SK-N-DZ (cell line): ENCODE measurements around the gene PYCARD.
"Not testable (repeated sequence)": the region's sequence is repeated elsewhere in the genome, so short reads cannot be mapped to it uniquely, and the experiment has no call there.

Experiments used
- DNase-seq: peaks from one replicate; pipeline ENCODE4 v3.0.0-alpha.2; 2015; ENCODE audit warnings: low spot score

Gene PYCARD

DNA sequence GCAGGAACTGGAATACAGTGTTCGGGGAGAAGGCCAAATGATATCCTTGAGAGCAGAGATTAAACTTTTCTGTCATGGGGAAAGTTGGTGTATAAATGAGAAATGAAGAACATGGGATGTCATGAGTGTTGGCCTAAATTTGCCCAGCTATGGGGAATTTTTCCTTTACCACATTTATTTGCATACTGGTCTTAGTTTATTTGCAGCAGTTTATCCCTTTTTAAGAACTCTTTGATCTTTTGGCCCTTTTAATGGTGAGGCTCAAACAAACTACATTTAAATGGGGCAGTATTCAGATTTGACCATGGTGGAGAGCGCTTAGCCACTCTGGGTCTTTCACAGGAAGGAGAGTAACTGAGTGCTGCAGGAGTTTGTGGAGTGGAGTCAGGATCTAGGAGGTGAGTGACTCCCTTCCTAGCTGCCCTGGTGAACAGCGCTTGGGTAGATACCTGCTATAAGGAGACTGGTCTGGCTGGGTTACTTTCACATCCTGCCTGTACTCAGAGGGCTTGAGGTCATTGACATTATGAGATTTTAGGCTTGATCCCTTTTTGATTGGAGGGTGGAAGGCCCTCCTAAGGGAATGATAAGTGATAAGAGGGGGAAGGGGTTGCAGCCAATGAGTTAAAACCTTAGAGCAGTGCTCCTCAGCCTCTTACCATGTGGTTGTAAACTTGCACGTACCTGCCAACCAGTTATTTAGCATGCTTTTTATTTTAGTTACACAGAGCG lies 10.7 kb downstream of the PYCARD start:
- DNase-seq: no peak

DNA sequence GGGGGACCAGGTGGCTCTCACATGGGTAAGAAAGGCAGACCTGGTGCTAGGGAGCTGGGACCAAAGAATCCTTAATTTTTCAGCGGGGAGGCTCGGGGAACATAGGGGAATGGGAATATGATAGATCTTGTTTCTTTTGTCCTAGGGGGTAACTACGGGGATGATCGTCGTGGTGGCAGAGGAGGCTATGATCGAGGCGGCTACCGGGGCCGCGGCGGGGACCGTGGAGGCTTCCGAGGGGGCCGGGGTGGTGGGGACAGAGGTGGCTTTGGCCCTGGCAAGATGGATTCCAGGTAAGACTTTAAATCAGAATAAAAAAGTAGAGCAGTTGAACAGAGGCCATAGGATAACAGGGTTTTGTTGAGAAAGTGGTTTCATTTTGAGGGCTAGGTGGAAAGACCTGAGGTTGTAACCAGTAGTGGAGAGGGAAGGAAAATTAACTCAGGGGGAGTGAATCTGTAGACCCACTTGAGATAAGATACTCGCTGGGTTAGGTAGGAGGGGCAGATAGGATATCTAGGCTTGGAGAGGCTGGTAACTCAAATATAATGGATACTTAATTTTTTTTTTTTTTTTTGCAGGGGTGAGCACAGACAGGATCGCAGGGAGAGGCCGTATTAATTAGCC lies 11.6 kb downstream of the PYCARD start:
- DNase-seq: no peak

DNA sequence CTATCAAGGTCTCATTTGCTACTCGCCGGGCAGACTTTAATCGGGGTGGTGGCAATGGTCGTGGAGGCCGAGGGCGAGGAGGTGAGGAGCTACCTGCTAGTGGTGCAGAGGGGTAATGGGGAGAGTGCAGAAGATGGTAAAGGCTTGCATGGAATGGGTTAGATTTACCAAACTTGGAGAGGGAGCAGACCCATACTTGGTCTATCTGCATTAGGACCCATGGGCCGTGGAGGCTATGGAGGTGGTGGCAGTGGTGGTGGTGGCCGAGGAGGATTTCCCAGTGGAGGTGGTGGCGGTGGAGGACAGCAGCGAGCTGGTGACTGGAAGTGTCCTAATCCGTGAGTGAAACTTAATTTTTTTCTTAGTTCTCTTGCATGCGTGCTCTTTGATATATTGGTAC lies 12.5 kb downstream of the PYCARD start:
- DNase-seq: no peak

DNA sequence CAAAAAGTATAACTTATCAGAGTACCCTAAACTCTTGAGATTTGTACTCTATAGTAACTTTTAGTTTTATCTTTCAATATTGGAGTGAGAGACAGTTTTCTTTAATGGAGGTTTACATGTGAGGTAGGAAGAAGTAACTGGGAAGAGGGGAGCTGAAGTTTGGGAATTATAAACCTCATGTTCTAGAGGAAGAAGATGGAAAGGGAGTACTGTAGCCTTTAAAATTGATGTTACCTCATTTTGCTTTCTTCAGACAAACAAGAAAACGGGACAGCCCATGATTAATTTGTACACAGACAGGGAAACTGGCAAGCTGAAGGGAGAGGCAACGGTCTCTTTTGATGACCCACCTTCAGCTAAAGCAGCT lies 13.2 kb downstream of the PYCARD start:
- no peak for DNase-seq

DNA sequence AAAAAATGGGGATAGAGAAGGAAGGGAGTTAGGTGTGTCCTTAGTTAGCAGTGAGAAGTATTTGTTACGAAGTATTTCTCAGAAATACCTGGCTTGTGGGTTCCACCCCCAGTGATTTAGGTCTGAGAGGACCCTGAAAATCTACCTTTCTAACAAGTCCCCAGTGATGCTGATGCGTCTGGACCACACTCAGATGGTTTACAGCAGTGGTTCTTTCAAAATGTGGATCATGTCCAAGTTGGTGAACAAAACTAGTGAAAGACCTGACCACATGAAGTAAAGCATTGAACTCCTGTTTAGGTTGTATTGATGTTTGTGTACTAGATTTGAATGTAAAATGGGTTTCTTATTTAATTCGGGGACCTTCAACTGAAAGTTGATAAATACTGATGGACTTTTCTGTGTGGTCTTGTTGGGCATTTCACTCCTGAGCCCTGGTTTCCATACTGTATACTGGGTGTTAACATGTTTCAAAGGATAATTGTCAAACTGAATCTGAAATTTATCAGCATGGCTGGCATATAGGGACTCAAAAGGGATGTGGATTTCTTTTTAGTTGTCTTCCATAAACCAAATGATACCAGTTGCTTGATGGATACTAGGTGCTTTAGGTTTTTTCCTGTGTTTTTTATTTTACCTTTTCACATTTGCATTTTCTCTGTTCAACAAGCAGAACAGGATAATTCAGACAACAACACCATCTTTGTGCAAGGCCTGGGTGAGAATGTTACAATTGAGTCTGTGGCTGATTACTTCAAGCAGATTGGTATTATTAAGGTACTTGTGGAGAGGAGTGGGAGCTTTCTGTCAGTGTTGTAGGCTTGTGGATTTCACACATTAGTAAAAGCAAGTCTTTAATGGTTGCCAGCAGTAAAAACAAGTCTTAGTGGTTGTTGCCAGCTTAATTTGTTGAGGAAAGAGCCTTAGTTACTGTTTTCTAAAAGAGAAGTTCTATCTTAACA lies 13.8 kb downstream of the PYCARD start:
- no peak for DNase-seq

DNA sequence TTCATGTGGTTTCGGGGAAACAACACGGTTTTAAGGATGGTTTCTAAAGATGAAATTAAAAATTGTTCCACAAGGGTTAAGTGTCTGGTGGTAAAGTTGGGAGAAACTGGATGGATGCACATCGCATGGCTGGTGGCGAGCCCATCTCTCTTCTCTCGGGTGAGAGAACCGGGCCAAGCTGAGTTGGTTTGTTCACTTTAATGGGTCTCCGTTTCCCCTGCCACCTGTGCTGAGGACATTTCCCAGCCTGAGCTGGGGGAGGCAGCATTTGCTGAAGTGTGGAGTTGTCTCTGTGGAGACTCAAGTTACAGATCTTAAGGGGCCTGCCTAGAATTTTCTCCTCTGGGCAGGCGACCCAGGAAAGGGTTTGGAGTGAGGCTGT lies 14.8 kb downstream of the PYCARD start:
- no peak for DNase-seq

DNA sequence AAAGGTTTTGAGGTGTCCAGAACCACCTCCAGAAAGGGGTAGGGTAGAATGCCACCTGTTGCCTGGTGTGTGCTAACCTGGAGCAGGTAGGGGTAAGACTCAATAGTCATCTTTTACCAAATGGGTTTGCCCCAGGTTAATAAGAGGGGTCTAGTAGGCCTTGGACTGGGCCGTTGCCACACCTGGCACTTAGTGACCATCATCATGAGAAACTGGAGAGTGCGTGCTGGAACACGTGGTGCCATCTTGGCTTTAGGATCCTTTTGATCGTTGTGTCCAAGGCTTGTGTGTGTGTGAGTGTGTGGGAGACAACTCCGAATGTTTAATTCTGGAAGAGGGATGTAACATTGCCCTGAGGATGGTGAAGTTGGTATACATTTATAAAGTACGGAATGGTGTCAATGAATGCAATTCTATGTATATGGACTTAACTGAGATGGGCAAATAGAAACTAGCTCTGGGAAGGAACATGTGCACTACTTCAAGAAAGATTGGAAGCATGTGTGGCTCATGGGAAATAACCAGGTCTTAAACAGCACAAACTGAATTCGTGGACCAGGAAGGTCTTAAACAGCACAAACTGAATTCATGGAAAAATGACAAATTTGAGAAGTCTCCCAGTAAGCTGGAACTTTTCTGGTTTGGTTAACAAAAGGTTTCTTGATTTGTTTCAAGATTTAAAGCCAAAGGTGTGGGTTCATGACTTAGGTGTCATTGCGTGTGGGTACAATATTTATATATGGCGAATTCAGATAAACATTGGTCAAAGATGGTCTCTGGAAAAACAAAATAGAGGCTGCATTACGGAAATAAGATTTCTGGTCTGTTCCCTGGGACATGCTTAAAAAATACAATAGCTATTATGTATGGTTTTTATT lies 15.4 kb downstream of the PYCARD start:
- no peak for DNase-seq

DNA sequence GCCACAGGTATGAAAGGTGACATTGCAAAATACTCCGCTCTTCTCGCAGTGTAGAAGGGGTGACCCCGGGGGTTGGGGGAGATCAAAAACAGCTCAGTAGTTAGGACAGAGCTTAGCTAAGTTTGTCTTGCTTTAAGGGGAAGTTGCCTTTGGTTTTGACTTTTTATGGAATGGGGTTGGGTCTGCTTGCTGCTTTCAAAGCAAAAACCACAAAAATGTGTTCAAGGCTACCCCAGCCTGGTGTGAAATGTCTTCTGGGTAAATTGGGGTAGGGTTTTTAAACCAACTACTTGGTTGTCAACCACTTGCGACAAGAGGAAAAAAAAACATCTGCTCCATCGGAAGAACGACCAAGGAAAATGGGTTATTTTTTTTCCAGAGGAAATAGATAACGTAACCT lies 16.4 kb downstream of the PYCARD start:
- no peak for DNase-seq

DNA sequence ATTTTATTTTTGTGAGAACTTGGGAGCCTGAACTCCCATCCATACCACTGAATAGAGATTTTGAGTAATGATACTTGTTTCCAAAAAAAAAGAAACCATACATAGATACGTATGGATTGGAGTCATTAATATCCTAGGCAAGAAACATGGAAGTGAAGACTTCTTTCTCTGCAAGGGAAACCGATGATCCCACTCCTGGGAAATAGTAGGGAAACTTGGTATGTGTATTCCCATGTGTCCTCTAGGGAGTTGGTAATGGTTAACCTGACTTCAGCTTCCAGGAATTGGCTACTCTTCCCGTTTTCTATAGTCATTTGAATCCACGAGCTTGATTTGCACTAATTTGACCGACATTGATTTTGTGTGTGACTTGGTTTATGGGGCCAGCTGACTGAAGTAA lies 17.2 kb downstream of the PYCARD start:
- no peak for DNase-seq

DNA sequence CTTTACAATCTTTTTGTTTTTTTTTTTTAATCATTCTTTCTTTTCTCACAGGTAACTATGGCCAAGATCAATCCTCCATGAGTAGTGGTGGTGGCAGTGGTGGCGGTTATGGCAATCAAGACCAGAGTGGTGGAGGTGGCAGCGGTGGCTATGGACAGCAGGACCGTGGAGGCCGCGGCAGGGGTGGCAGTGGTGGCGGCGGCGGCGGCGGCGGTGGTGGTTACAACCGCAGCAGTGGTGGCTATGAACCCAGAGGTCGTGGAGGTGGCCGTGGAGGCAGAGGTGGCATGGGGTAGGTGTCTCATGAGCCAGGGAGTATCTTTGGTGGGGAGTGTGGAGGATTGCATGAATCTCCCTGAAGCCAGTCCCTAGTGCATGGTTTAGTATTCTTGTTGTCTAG lies 17.7 kb downstream of the PYCARD start:
- no peak for DNase-seq

DNA sequence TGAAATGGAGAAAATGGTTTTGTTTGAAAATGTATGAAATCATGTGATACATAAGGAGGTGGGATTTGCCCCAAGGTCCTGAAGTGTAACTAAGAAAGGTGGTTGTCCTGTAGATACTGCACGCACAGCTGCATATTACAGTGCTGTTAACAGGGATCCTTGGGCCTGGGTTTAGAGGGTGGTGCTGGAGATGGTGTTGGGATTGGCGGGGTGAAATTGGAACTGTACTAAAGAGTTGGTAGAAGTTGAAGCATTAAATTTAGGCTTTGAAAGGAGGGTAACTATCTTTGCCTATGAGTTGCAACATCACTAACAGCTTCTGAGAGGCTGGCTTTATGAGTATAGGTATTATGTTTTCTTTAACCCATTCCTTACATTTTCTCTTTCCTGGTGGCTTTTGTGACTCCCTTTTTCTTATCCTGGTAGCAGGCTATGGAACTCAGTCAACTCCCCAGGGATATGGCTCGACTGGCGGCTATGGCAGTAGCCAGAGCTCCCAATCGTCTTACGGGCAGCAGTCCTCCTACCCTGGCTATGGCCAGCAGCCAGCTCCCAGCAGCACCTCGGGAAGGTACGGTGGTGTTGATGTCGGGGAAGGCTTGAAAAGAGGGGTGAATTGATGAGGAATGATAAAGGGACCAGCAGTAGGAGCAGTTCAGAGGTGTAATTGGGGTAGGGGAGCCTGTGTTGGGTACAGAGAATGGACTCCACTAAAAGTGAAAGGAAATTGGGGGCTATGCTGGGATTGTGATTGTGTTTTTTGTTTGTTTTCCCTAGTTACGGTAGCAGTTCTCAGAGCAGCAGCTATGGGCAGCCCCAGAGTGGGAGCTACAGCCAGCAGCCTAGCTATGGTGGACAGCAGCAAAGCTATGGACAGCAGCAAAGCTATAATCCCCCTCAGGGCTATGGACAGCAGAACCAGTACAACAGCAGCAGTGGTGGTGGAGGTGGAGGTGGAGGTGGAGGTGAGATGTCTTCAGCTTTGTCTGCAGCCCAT lies 18.8 kb downstream of the PYCARD start:
- DNase-seq: no peak

DNA sequence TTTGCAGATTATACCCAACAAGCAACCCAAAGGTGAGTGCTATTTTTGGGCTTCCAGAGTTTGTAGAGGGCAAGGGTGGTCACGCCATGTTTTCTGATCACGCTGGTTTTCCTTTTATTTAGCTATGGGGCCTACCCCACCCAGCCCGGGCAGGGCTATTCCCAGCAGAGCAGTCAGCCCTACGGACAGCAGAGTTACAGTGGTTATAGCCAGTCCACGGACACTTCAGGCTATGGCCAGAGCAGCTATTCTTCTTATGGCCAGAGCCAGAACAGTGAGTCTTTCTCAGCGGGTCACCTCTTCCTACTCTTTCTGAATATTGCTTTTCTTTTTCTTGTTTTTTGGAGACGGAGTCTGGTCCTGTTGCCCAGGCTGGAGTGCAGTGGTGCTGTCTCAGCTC lies 20.2 kb downstream of the PYCARD start:
- no peak for DNase-seq

DNA sequence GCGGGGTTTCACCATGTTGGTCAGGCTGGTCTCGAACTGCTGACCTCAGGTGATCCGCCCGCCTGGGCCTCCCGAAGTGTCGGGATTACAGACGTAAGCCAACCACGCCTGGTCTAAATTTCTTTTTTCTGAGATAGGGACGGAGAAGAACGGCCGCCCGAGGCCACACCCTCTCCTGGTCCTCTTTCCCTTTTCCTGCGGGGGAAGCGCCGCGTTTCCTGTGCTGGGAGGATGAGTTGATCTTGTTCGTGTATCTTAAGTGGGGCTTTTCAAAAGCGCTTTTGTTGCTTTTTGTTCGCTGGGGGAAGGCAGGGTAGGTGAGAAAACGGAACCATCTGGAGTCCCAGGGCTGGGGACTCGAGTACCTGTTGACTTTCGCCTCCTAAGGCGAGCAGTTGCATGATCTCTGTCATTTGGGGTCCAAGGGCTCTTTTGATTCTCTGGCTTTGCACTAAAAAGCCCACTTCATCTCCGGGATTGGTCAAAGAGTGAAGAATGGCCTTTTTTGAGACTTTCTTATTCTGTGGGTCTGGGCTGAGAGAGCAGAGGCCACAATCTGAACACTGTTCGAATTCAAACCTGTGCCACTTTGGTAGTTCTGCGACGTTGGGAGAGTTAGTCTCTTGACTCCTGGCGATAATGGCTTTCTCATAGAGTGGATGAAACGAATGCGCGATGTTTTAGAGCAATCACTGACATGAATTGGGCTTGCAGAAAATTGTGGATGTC lies 21.3 kb downstream of the PYCARD start:
- DNase-seq: peak; percentile 36

DNA sequence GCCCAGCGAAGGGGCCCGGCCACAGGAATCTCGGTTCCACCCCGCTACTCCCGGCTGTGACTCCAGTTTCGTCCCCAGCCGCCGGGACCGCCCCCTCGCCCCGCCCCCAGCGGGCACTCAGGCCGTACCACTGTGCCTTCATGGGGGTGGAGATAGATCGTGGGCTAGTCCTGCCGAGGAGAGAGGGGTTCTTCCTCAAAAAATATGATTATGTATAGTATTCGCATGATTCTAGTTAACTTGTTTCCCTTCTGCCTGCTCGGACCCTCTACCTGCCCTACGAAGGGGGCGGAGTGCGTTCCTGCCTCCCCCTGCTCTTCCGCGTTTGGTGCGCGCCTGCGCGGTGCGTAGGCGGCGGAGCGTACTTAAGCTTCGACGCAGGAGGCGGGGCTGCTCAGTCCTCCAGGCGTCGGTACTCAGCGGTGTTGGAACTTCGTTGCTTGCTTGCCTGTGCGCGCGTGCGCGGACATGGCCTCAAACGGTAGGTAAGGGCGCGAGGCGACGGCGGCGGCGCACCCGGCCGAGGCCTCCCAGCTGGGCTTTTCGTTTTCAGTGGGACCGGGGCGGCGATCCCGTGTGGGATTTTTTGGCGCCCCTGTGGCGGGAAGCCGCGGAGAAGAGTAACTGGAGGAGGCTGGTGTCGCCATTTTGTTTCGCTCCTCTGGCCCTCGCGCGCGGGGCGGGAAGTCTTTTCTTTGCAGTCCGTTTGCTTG lies 22.7 kb downstream of the PYCARD start, which contains the start of gene FUS:
Gene FUS, plus strand, starts transcription at position 393 of the 713 bp plus-strand sequence. Its CDS starts 76 bp downstream, at position 469.
- peak; percentile 92 for DNase-seq

DNA sequence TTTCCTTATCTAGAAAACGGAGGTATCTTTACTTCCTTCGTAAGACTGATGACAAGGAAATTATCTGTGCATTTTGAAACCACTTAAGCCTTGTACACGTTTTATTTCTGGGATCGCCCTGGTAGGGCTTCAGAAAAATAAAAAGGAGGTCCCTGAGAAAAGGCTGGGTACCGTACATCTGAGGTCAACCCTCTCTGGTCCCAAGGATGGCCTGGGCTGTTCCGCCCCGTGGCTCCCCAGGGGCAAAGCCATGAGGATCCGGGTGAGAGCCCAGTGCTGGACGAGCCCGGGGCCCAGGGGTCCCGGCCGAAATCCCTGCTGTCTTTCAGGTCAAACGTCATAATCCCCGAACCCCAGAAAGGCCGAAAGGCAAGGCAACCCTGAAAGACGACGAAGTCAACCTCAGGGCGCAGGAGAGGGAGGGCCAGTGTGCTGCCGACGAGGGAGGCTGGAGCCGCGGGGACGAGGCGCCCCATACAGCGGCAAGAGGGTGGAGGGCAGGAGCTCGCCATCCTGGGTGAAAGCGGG lies 23.3 kb downstream of the PYCARD start:
- DNase-seq: no peak

DNA sequence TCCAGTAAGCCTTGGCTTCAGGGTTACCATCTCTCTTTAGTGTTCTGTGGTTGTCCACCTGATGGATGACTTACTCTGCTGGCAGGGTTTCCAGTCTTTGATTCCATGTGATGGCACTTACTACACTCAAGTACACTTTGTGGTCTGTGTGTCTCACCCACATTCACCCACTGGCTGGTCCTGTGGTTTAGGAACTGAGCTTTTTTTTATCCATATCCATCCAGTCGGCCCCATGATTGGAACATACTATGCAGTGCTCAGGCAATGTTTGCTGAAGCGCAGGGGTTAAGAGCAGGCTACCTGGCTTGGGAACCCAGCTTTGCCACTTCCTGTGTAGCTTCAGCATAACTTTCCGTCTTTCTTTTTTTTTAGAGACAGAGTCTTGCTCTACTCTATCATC lies 25.4 kb downstream of the PYCARD start:
- no peak for DNase-seq

DNA sequence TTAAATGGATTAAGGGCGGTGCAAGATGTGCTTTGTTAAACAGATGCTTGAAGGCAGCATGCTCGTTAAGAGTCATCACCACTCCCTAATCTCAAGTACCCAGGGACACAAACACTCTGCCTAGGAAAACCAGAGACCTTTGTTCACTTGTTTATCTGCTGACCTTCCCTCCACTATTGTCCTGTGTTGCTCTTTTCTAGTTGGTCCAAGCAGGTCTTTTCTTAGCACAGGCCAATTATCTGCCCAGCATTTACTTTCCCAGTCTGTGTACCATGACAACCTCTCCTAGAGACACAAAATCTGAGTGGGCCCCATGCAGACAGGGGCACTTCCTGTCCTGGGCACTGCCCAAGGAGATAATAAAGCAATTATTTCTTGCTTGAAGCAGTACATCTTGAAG lies 32.5 kb downstream of the PYCARD start:
- not testable (repeated sequence) for DNase-seq

DNA sequence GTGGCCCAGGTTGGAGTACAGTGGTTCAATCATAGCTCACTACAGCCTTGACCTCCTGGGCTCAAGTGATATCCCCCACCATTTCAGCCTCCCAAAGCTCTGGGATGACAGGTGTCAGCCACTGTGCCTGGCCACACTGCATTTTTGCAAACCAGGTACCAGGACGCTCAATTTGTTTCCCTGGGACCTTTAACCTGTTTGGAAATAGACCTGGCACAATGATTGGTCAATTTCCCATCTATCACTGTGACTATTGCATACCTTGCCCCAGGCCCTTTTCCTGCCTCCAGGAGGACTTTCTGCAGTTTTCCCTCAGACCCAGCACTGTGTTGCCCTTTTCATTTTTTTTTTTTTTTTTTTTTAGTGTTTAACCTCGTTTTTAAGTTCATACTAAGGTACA lies 33.7 kb downstream of the PYCARD start:
- DNase-seq: no peak
